Activated gamma-delta T cell (primary cell): ENCODE results near the gene USP48.
"Not testable (repeated sequence)": the region's sequence is repeated elsewhere in the genome, so short reads cannot be mapped to it uniquely, and the experiment has no call there.

Experiments
- DNase-seq: peaks from one replicate; lab custom pipeline; 2025; lab: John Stamatoyannopoulos, UW

The USP48 gene

DNA sequence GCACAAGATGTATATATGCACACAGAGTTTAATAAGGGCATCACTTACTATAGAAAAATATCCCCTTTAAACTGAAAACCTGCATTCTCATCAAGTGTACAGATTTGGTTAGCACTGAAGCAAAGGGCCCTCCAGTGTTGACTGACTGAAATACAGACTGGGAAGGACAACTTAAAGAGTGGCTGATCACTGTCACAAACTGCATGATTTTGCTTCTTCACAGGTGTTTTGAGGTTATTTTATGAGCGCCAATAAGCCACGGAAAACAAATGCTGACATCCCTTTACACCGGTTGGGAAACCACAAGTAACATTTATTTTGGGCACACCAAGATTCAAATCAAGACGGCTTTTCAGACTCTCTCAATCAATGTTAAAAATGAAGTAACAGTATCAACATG, 82.9 kb downstream of the USP48 start:
- DNase-seq = no peak

DNA sequence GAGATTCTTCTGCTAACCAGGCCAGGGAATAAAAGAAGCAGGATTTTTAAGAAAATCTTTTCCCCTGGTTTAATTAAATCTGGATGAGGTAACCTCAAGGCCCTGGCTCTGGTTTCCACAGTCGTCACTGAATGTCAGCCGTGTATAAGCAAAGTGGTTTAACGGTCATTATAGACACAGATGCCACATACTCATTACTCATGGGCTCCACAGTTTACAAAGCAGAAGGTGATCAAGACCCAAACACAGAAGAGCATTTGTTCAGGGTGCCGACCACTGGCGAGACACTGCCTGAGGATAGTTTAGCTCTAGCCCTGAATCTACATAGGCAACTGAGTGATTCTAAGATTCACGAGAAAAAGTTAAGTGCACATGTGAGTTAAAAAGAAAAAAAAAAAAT, 86.0 kb downstream of the USP48 start:
- no peak for DNase-seq

DNA sequence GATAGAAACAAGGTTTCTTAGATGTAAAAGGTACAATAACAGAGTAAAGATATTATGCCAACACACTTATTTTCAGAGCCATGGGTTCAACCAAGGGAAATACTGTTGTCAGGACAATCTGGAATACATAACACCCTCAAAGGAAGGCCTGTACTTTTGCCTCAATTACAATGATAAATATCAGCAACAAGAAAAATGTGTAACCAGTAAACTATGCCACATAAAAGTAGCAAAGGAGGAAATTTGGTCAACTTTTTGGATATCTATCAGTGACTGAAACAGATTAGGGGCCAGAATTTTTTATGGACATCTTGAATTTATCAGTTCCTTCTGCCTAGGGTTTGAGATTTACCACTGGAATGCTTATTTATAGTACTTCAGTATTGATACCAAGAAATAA, 89.2 kb downstream of the USP48 start:
- no peak for DNase-seq

GRCh38 chr1:21691739-21692138, 91.2 kb downstream of the USP48 start:
- no peak for DNase-seq

GRCh38 chr1:21689661-21690372, 93.1 kb downstream of the USP48 start:
- DNase-seq = no peak

- no peak for DNase-seq
These were observed 95.8 kb downstream of the USP48 start for GRCh38 chr1:21687081-21687529.

- no peak for DNase-seq
These were observed 96.8 kb downstream of the USP48 start for GRCh38 chr1:21685946-21686678.

DNA sequence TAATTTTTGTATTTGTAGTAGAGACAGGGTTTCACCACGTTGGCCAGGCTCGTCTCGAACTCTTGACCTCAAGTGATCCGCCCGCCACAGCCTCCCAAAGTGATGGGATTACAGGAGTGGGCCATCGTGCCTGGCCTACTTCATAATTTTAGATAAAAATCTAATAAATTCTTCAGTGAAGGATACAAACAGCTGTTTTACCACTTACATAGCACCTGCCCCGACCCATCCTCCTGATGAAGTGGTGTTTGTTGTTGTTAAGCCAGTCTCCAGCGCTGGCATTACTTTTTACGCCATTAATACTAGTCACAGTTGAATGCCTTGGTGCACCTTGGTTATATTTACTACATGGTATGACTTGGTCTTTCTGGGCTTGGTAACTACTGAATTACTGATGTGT, 101.5 kb downstream of the USP48 start:
- no peak for DNase-seq

GRCh38 chr1:21680918-21681317, 102.0 kb downstream of the USP48 start:
- DNase-seq = no peak

GRCh38 chr1:21680381-21680780, 102.6 kb downstream of the USP48 start:
- DNase-seq = no peak

DNA sequence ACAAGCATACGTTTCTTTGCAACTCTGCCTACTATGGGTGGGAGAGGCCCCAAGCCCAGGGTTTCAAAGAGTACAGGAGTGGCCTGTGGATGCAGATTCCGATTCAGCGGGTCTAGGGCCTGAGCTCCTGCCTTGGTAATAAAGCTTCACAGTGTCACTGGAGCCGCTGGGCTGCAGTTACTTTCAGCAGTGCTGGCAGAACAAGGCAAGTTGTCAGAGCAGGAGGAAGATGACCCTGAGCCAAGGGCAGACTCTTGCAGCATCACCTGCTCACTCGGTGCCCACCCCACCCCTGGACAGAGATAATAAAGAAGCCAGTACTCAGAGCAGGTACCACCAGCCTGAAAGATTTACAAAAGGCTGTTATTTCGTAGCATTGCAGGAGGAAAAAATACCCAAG, 105.8 kb downstream of the USP48 start:
- DNase-seq = no peak

GRCh38 chr1:21674957-21675356, 108.0 kb downstream of the USP48 start:
- DNase-seq = no peak

- not testable (repeated sequence) for DNase-seq
These were observed 109.1 kb downstream of the USP48 start for GRCh38 chr1:21673853-21674252.

DNA sequence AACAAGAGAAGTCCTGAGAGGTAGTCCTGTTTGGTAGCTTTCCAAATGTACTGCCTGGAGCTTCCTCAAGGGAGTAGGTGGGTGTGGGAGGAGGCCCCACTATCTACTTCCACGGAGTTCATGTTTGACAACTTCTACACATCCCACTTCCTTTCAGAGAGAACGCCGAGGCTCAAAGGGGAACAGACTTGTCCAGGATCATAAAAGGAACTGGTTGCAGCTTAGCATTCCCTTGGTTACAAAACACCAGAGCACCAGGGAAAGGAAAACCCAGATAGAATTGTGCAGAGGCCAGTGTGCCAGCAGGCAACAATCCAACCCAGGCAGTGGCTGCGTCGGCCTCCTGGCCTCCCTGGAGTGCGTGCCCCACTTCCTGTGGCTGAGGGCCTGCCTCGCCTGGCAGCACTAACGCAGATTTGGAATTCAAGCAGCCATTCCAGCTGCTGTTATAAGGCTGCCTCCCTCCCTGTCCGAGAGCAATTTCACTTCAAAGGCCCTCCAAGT, 109.6 kb downstream of the USP48 start:
- no peak for DNase-seq

GRCh38 chr1:21672478-21673276, 110.3 kb downstream of the USP48 start:
- no peak for DNase-seq

- no peak for DNase-seq
These were observed 111.0 kb downstream of the USP48 start for GRCh38 chr1:21671915-21672314.

GRCh38 chr1:21670956-21671902, 111.7 kb downstream of the USP48 start:
- DNase-seq = no peak

- no peak for DNase-seq
These were observed 112.7 kb downstream of the USP48 start for GRCh38 chr1:21670059-21670881.

DNA sequence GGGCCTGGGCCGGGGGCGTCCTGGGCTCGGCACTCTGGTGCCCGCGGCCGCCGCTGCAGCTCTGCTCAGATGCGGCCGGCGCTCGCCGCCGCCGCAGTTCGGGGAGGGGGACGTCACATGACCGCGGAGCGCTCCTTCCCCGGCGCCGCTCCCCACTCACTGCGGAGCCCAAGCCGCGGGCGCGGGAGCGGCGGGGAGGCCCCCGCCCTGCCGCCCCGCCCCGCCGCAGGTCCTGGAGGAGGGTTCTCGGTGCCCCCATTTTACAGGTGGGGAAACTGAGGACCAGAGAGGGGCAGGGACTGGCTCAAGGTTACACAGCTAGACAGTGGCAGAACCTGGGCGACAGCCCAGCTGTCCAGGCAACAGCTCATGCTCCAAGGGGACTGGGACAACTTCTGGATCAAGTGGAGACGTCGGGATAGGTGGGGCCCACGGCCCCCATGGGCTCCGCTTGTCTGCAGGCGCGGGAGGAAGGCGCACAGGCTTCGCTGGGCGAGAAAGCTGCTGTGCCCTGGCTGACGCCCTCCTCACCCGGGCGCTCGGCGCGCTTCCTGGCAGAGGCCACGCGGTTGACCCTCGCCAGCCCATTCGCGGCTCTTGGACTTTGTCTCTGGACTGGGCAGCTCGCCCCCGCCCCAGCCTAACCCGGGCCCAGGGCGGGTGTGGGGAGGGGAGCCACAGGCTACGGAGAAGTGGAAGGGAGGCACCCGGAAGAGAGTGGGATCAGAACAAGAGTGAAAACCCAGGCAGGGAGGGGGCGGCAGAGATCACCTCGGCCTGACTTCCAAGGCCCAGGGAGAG, 113.5 kb downstream of the USP48 start, which contains the start of gene RAP1GAP:
Gene RAP1GAP, minus strand, starts transcription at position 100 of the 801 bp plus-strand sequence. CDS start 49,325 bp downstream, outside the sequence.
- DNase-seq = no peak

DNA sequence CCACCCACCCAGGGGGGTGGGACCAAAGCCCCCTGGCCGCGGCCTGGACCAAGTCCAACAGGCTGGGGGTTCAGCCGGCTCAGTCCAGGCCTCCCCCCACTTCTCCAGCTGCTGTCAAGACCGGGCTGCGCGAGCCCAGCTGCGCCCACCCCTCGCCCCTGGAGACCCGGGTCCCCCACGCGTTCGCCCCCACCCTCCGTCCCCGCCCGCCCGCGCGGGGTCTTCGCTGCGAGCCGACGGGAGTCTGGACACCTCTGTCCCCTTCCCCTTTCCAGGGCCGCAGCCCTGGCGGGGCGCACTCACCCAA, 114.0 kb downstream of the USP48 start:
- DNase-seq = no peak
